ENCODE data around the gene DACH1. TPM values are rescaled to one million over a fixed set of nuclear protein-coding genes. Genes with fewer than 3 reads are reported as not detected.

DACH1 gene
- total RNA-seq, 1 experiment from 2014 or later, result not detected

GRCh38 chr13:71754407-71754974 is 112.5 kb downstream of the DACH1 start:
- in situ Hi-C loops (cut with HindIII; ENCODE audit: low pct_unique_long_range_greater_than_20kb, low sequenced_read_pairs), result no loop called here
- no peak for DNase-seq (ENCODE audit: low read depth)

DNA sequence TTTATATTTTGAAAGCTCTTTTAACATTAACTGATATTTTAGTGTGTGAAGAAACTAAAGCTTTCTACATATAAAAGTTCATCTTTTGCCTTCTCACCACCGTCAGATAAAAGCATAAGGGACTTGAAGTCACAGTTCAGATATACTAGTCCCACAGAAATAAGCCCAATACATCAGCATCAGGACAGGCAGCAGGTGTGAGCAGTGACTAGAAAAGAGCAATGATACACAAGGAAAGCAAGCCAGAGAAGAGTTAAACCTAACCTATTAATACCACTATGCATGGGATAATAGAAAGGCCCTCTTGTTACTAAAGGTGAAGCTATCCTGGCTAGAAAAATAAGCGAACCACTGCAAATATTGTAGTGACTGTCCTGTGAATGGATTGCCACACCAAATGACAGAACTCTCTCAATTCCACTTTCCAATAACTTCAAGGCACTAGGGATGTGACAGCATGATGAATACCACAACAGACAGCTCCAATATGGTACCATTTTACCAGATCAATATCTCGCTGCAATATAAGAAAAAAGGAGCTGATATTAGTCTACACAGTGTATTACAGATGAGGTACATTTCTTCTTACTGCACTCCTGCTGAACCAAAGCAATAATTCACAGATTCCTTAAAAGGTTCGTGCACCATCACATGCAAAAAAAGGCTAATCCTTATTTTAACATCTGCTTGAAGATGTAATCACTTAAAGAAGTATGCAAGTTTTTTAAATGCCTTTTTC is 114.1 kb downstream of the DACH1 start:
- DNase-seq (ENCODE audit: low read depth), result no peak
- in situ Hi-C loops (cut with HindIII; ENCODE audit: low pct_unique_long_range_greater_than_20kb, low sequenced_read_pairs), result no loop called here

DNA sequence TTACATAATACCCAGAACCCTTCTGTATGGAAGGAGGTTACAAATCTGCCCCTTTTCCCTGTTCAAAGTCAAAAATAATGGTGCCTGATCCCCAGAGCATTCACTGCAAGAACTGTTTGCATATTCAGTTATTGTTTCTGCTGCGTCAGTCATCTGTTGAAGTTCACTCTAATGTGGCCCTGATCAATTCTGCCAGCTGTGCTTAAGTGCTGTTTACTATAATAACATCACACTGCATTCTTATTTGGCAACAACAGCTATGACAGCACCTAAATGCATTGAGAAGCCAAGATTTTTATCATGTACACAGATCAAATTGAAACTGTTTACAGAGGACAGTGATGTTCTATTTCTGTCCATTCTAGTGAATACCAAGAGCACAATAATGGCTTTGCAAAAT is 115.9 kb downstream of the DACH1 start:
- no peak for DNase-seq (ENCODE audit: low read depth)
- in situ Hi-C loops (cut with HindIII; ENCODE audit: low pct_unique_long_range_greater_than_20kb, low sequenced_read_pairs), result no loop called here

DNA sequence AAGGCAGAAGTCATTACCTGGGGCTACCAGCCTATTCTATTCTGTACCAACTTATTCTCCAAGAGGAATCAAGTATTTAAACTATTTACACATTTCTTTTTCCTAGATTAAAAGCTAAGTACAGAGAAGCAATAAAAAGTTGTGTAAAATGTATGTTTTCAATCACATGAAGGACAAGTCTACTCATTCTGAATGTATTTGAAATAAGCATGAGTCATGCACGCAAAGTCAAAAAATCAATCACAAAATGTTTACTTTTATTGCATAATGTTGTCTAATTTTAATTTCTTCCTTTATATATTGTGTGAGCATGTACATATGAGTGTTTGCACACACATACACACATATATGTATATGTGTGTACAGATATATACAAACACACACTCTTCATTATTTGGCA is 136.7 kb downstream of the DACH1 start:
- DNase-seq (ENCODE audit: low read depth), result no peak
- in situ Hi-C loops (cut with HindIII; ENCODE audit: low pct_unique_long_range_greater_than_20kb, low sequenced_read_pairs), result no loop called here

- no peak for DNase-seq (ENCODE audit: low read depth)
- in situ Hi-C loops (cut with HindIII; ENCODE audit: low pct_unique_long_range_greater_than_20kb, low sequenced_read_pairs), result no loop called here
Measured at GRCh38 chr13:71729441-71729840, 137.6 kb downstream of the DACH1 start.

DNA sequence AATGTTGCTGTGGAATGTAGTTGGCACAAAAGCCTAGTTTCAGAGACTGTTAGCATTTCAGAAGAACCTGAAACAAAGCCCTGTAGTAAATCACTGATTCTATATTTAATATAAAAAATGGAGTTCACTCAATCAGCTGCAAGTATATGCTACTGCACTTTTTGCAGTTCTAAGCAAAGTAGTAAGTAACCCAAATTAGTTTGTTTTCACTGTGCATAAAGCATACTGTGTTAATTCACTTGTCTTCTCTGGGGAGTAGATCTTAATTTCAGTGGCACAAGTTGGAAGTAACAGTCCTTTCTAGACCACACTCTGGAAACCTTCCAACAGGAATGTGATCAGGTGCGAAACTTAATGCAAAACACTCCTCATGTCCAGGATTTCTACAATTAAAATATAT is 139.3 kb downstream of the DACH1 start:
- no peak for DNase-seq (ENCODE audit: low read depth)
- in situ Hi-C loops (cut with HindIII; ENCODE audit: low pct_unique_long_range_greater_than_20kb, low sequenced_read_pairs), result no loop called here

- no peak for DNase-seq (ENCODE audit: low read depth)
- in situ Hi-C loops (cut with HindIII; ENCODE audit: low pct_unique_long_range_greater_than_20kb, low sequenced_read_pairs), result no loop called here
Measured at GRCh38 chr13:71727042-71727441, 140.0 kb downstream of the DACH1 start.

DNA sequence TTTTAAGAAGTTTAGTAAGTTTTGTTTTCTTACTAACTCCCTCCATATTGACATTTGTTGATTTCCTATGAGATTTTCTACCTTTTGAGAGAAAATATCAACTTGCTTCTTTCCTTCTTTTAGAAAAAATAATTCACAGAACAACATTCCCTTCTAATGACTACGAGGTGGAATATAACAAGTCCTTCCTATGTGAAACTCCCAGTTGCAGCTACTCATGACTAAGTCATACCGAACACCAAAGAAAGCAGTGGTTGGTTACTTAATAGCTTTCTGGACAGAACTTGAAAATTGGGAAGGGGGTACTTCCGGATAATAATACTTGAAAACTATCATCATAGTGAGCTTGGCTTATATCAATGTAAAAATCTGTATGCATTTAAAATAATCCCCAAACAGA is 144.8 kb downstream of the DACH1 start:
- DNase-seq (ENCODE audit: low read depth), result no peak
- in situ Hi-C loops (cut with HindIII; ENCODE audit: low pct_unique_long_range_greater_than_20kb, low sequenced_read_pairs), result no loop called here

GRCh38 chr13:71721104-71721503 is 145.9 kb downstream of the DACH1 start:
- no peak for DNase-seq (ENCODE audit: low read depth)
- in situ Hi-C loops (cut with HindIII; ENCODE audit: low pct_unique_long_range_greater_than_20kb, low sequenced_read_pairs), result no loop called here

DNA sequence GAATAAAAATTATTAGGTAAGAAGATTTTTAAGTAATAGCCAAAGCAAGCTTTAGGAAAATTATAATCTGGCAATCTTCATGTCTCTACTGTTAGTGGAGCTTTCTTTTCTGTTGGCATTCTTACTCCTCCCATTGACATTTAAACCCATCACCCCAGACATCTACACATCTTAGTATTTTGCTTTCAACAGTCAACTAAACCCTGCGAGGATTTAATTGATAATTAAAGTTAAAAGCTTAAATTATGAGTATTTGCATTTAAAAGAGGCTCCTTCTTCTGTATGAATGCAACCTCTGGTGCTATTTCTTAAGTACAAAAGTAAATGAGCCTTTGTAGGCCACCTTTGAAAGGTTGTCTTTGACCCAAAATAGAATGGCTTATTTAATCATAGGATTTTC is 148.1 kb downstream of the DACH1 start:
- in situ Hi-C loops (cut with HindIII; ENCODE audit: low pct_unique_long_range_greater_than_20kb, low sequenced_read_pairs), result no loop called here
- DNase-seq (ENCODE audit: low read depth), result no peak

- DNase-seq (ENCODE audit: low read depth), result no peak
- in situ Hi-C loops (cut with HindIII; ENCODE audit: low pct_unique_long_range_greater_than_20kb, low sequenced_read_pairs), result no loop called here
Measured at GRCh38 chr13:71714802-71715375, 152.1 kb downstream of the DACH1 start.

DNA sequence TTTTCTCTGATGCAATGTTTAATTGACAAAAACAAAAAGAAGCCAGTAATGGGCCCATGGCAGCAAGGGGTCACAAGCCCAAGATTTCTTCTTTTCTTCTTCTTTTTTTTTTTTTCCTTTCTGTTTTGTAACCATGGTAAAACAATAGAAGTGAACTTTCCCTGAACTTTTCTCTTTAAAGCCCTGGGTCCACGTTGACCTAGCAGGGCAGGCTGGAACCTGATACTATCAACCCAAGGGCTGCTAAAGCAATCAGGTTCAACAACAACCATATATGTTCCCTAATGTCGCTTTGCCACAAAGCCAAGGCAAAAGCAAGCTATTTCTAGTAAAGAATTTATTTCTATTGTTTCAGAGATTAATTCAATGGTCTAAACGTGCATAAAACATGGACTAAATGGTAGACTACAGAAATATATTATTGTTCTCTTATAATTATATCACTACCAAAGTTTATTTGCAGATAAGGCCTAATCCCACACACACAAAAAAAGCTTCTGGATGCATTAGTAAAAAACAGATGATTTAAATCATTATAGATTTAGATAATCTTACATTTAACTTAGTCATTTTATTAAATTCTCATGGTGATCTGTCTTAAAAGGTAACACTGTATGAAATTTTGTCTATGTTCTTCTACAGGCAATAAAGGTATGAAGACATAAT is 153.9 kb downstream of the DACH1 start:
- in situ Hi-C loops (cut with HindIII; ENCODE audit: low pct_unique_long_range_greater_than_20kb, low sequenced_read_pairs), result no loop called here
- peak; percentile 9 for DNase-seq (ENCODE audit: low read depth)

- no peak for DNase-seq (ENCODE audit: low read depth)
- in situ Hi-C loops (cut with HindIII; ENCODE audit: low pct_unique_long_range_greater_than_20kb, low sequenced_read_pairs), result no loop called here
Measured at GRCh38 chr13:71704656-71705055, 162.3 kb downstream of the DACH1 start.

- in situ Hi-C loops (cut with HindIII; ENCODE audit: low pct_unique_long_range_greater_than_20kb, low sequenced_read_pairs), result no loop called here
- no peak for DNase-seq (ENCODE audit: low read depth)
Measured at GRCh38 chr13:71703138-71703537, 163.9 kb downstream of the DACH1 start.

GRCh38 chr13:71702253-71702652 is 164.8 kb downstream of the DACH1 start:
- in situ Hi-C loops (cut with HindIII; ENCODE audit: low pct_unique_long_range_greater_than_20kb, low sequenced_read_pairs), result no loop called here
- DNase-seq (ENCODE audit: low read depth), result no peak

DNA sequence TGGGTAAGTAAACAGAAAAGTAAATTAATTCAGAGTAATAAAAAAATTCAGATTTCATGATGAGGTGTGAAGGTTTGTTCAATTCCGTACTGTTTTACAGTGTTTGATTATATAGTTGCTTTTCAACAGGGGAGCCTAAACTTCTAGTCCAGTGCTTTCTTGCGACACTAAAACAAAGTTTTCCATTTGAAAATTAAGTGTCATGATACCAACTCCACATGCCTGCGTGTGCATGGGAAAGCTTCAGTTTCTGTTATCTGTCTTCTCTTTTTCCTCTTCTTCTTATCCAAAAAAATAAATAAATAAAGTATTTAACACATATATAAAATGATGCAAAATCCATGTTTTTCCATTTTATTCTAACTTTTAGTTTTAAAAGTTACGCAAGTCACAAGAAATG is 165.3 kb downstream of the DACH1 start:
- in situ Hi-C loops (cut with HindIII; ENCODE audit: low pct_unique_long_range_greater_than_20kb, low sequenced_read_pairs), result no loop called here
- DNase-seq (ENCODE audit: low read depth), result no peak

DNA sequence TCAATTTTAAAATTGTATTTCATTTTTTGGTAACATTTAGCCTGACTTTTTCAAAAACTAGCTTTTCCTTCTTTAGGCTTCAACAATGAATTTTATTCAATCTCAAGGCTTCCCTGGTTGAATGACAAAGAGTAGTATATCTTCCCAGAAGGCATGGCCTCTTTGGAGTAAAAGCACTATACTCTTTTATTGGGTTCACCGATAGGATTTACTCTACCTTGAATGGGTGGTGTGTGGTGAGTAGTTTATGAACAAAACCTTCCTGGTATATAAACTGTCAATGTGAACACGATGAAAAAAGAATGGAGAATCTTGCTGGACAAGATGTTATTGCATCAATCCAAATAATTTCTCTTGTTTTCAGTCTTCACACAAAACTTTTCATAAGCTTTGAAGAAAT is 167.7 kb downstream of the DACH1 start:
- DNase-seq (ENCODE audit: low read depth), result no peak
- in situ Hi-C loops (cut with HindIII; ENCODE audit: low pct_unique_long_range_greater_than_20kb, low sequenced_read_pairs), result no loop called here

DNA sequence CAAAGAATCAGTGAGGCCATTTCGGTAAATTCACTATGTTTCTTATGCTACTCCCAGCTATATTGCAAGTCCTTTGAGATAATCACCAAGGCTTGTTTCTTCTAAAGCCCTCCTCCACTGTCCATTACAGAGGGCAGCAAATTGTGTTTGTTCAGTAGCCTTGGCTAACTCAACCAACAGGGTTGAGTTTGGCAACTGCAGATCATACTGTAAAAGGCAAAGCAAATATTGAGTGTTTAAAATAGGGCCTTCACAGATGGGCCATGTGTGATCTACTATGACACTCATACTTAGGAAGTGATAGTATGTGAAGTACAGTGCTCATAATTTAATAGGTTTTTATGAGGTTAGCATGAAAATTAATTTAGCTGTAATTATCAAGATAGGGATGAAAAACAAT is 171.3 kb downstream of the DACH1 start:
- in situ Hi-C loops (cut with HindIII; ENCODE audit: low pct_unique_long_range_greater_than_20kb, low sequenced_read_pairs), result no loop called here
- DNase-seq (ENCODE audit: low read depth), result no peak

DNA sequence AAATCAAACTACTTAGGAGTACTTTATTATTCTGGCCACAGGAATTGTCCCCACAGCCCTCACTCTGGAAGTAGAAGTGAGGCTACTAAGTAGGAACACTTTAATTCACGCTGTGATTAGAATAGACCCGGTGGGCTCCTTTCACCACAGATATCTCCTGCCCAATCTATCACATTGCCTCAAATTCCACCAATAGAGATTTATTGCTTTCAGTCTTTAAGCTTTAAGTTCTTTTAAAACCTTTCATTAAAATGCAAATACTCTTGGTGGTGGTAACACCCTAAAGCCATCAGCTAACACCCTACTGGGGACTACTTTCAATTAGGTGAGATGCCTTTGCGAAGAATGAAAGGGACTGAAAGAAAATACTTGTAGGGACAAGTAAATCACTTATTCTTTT is 181.9 kb downstream of the DACH1 start:
- no peak for DNase-seq (ENCODE audit: low read depth)
- in situ Hi-C loops (cut with HindIII; ENCODE audit: low pct_unique_long_range_greater_than_20kb, low sequenced_read_pairs), result no loop called here

All from Caki2 (cell line).